GM19043 (cell line): ENCODE measurements around the gene NANOG.
"Not testable (repeated sequence)": the region's sequence is repeated elsewhere in the genome, so short reads cannot be mapped to it uniquely, and the experiment has no call there.

Source experiments
- ATAC-seq: cut with Tn5 transposase; IDR thresholded peaks from one replicate; pipeline ENCODE4 v1.9.1; 2021; ENCODE audit warnings: low read depth; ENCODE audit not compliant: unreplicated experiment

NANOG gene

GRCh38 chr12:7788884-7789528, at the start of gene NANOG:
Gene NANOG (plus strand): TSS chr12:7789402. CDS start chr12:7789615, 213 bp downstream.
- not testable (repeated sequence) for ATAC-seq

- no peak for ATAC-seq
These were observed 42.0 kb upstream of the NANOG start, which contains the start of gene CLEC4C for GRCh38 chr12:7747246-7747645. Gene CLEC4C (minus strand): TSS chr12:7747375. CDS start chr12:7747348, 27 bp downstream.

- ATAC-seq, result no peak
These were observed 40.4 kb upstream of the NANOG start for GRCh38 chr12:7748852-7749251.

- ATAC-seq, result no peak
These were observed 39.8 kb upstream of the NANOG start for GRCh38 chr12:7749442-7749841.

- ATAC-seq, result no peak
These were observed 38.9 kb upstream of the NANOG start for GRCh38 chr12:7750350-7750749.

GRCh38 chr12:7751394-7751793, 37.8 kb upstream of the NANOG start:
- no peak for ATAC-seq

- not testable (repeated sequence) for ATAC-seq
These were observed 37.0 kb upstream of the NANOG start for GRCh38 chr12:7751941-7752922.

- not testable (repeated sequence) for ATAC-seq
These were observed 33.5 kb upstream of the NANOG start for GRCh38 chr12:7755668-7756067.

GRCh38 chr12:7756993-7757392, 32.2 kb upstream of the NANOG start:
- no peak for ATAC-seq

- ATAC-seq, result no peak
These were observed 30.4 kb upstream of the NANOG start for GRCh38 chr12:7758766-7759140.

- ATAC-seq, result no peak
These were observed 19.2 kb upstream of the NANOG start for GRCh38 chr12:7769999-7770398.

GRCh38 chr12:7781274-7781673, 7.9 kb upstream of the NANOG start:
- ATAC-seq, result no peak

GRCh38 chr12:7782055-7782454, 7.1 kb upstream of the NANOG start:
- no peak for ATAC-seq

GRCh38 chr12:7783433-7783832, 5.8 kb upstream of the NANOG start:
- not testable (repeated sequence) for ATAC-seq

- ATAC-seq, result no peak
These were observed 4.5 kb upstream of the NANOG start for GRCh38 chr12:7784701-7785100.

- ATAC-seq, result no peak
These were observed 1.5 kb upstream of the NANOG start for GRCh38 chr12:7787574-7788293.

- ATAC-seq, result no peak
These were observed 925 bp upstream of the NANOG start for GRCh38 chr12:7788294-7788660.

GRCh38 chr12:7793211-7793610, 4.0 kb downstream of the NANOG start:
- no peak for ATAC-seq

- ATAC-seq, result not testable (repeated sequence)
These were observed 8.1 kb downstream of the NANOG start for GRCh38 chr12:7797269-7797668.

- no peak for ATAC-seq
These were observed 8.6 kb downstream of the NANOG start for GRCh38 chr12:7797698-7798398.
